H1 (cell line): ENCODE data around the gene GTF2F2. TPM values are rescaled to one million over a fixed set of nuclear protein-coding genes. Genes with fewer than 3 reads are reported as not detected.

Experiments used
- CTCF ChIA-PET: fragments of 300-600 bp; sonication (Branson Sonifier 250); formaldehyde crosslinking; loops from one replicate; lab custom pipeline; 2021; ENCODE audit not compliant: partially characterized antibody; lab: Charles Lee
- POLR2A ChIA-PET: fragments of 300-600 bp; sonication (Branson Sonifier 250); formaldehyde crosslinking; loops from one replicate; lab custom pipeline; 2021; ENCODE audit warnings: inconsistent platforms; ENCODE audit not compliant: partially characterized antibody; lab: Charles Lee
- DNase-seq, 2 experiments: peaks; one replicate each; pipeline versions ENCODE4 v3.0.0 to v3.0.0-alpha.2; 2010 to 2022; ENCODE audit warnings: low spot score in 2 of 2, low read depth in 1 of 2, mixed read lengths in 1 of 2
- FAIRE-seq: peaks from 2 replicates; lab custom pipeline; 2011; peaks lifted over from hg19 to GRCh38; lab: Jason Lieb, UNC
- H2AFZ ChIP-seq: 2 replicates; pipeline ENCODE4 v1.8.1; 2012; ENCODE audit warnings: low read length, inconsistent platforms
- H2AK5ac ChIP-seq: 2 replicates; pipeline ENCODE4 v1.6.1; 2013; ENCODE audit warnings: low read depth, low read length
- H2BK120ac ChIP-seq: replicated peaks from 2 replicates; pipeline ENCODE3; 2013; ENCODE audit warnings: low read depth, low read length, inconsistent platforms
- H2BK12ac ChIP-seq: 2 replicates; pipeline ENCODE4 v1.6.1; 2013; ENCODE audit warnings: low read depth, low read length
- H2BK15ac ChIP-seq: 2 replicates; pipeline ENCODE4 v1.6.1; 2013; ENCODE audit warnings: low read length
- H2BK20ac ChIP-seq: 2 replicates; pipeline ENCODE4 v1.6.1; 2013; ENCODE audit warnings: low read length
- H2BK5ac ChIP-seq: 2 replicates; pipeline ENCODE4 v1.6.1; 2013; ENCODE audit warnings: low read depth, low read length
- H3K14ac ChIP-seq: 2 replicates; pipeline ENCODE4 v1.6.1; 2013; ENCODE audit warnings: inconsistent platforms; ENCODE audit not compliant: insufficient read length
- H3K18ac ChIP-seq: 2 replicates; pipeline ENCODE4 v1.6.1; 2013; ENCODE audit warnings: low read length; ENCODE audit errors: extremely low read depth
- H3K23ac ChIP-seq: 2 replicates; pipeline ENCODE4 v1.6.1; 2013; ENCODE audit warnings: inconsistent platforms; ENCODE audit not compliant: insufficient read length
- H3K23me2 ChIP-seq: 2 replicates; pipeline ENCODE4 v1.6.1; 2013; ENCODE audit warnings: low read depth, low read length
- H3K27ac ChIP-seq: 2 replicates; pipeline ENCODE4 v1.6.1; 2011; ENCODE audit warnings: low read depth, low read length, inconsistent platforms
- H3K27me3 ChIP-seq, 4 experiments: replicated peaks in 1 of 4; 1 replicate in 1 of 4; 2 replicates in 3 of 4; pipeline versions ENCODE4 v1.6.1 to v1.8.1; 2011 to 2013; ENCODE audit warnings: low read length in 3 of 4, mild to moderate bottlenecking in 3 of 4, inconsistent platforms in 2 of 4, mixed read lengths in 2 of 4, moderate library complexity in 1 of 4; ENCODE audit not compliant: control insufficient read depth in 3 of 4, insufficient read depth in 3 of 4; ENCODE audit errors: extremely low read depth in 1 of 4
- H3K36me3 ChIP-seq, 4 experiments: 2 replicates each; pipeline versions ENCODE4 v1.6.1 to v1.8.1; 2011 to 2013; ENCODE audit warnings: mild to moderate bottlenecking in 4 of 4, low read length in 3 of 4, moderate library complexity in 2 of 4, control low read depth in 1 of 4, inconsistent platforms in 1 of 4; ENCODE audit not compliant: insufficient read depth in 4 of 4, control insufficient read depth in 2 of 4
- H3K4ac ChIP-seq: replicated peaks from 2 replicates; pipeline ENCODE3; 2013; ENCODE audit warnings: low read length, low read depth, mixed read lengths, inconsistent platforms; ENCODE audit not compliant: insufficient read length
- H3K4me1 ChIP-seq, 4 experiments: replicated peaks in 1 of 4; 1 replicate in 1 of 4; 2 replicates in 3 of 4; pipeline versions ENCODE4 v1.6.1 to v1.8.1; 2011 to 2013; ENCODE audit warnings: low read length in 3 of 4, inconsistent platforms in 2 of 4, mixed read lengths in 1 of 4; ENCODE audit not compliant: insufficient read depth in 4 of 4, control insufficient read depth in 3 of 4
- H3K4me2 ChIP-seq, 2 experiments: 2 replicates each; pipeline versions ENCODE4 v1.6.1 to v1.8.1; 2011 to 2013; ENCODE audit warnings: low read depth in 2 of 2, low read length in 2 of 2, control low read depth in 1 of 2, inconsistent platforms in 1 of 2, mild to moderate bottlenecking in 1 of 2; ENCODE audit not compliant: insufficient read depth in 1 of 2
- H3K4me3 ChIP-seq, 4 experiments: fragments of 200-600, 300-600 bp in 1 of 4; sonication (generic), shearing (Covaris generic), sonication (Bioruptor Twin) in 1 of 4; 2 replicates each; pipeline versions ENCODE4 v1.5.1 to v1.8.1; 2011 to 2016; ENCODE audit warnings: low read length in 4 of 4, low read depth in 3 of 4, control low read depth in 2 of 4, inconsistent platforms in 2 of 4, mild to moderate bottlenecking in 2 of 4, mixed read lengths in 1 of 4, moderate library complexity in 1 of 4; ENCODE audit not compliant: insufficient read depth in 2 of 4; ENCODE audit errors: extremely low read depth in 1 of 4
- H3K56ac ChIP-seq: replicated peaks from 2 replicates; pipeline ENCODE3; 2013; ENCODE audit warnings: low read depth, mild to moderate bottlenecking, mixed read lengths, low read length, inconsistent platforms; ENCODE audit not compliant: insufficient read length
- H3K79me1 ChIP-seq: 2 replicates; pipeline ENCODE4 v1.6.1; 2013; ENCODE audit warnings: low read depth, low read length, control low read depth
- H3K79me2 ChIP-seq, 2 experiments: 2 replicates each; pipeline versions ENCODE4 v1.6.1 to v1.8.1; 2012 to 2013; ENCODE audit warnings: low read length in 2 of 2, mild to moderate bottlenecking in 2 of 2, inconsistent platforms in 1 of 2; ENCODE audit not compliant: insufficient read depth in 2 of 2, control insufficient read depth in 1 of 2
- H3K9ac ChIP-seq, 4 experiments: replicated peaks in 1 of 4; 1 replicate in 1 of 4; 2 replicates in 3 of 4; pipeline versions ENCODE4 v1.6.1 to v1.8.1; 2011 to 2013; ENCODE audit warnings: low read depth in 3 of 4, low read length in 3 of 4, control low read depth in 2 of 4, mild to moderate bottlenecking in 2 of 4, moderate library complexity in 2 of 4, inconsistent platforms in 1 of 4; ENCODE audit errors: extremely low read depth in 1 of 4
- H3K9me3 ChIP-seq, 2 experiments: 2 replicates each; pipeline versions ENCODE4 v1.6.1 to v1.8.1; 2012 to 2013; ENCODE audit warnings: mild to moderate bottlenecking in 2 of 2, moderate library complexity in 2 of 2, control low read depth in 1 of 2, inconsistent platforms in 1 of 2, low read depth in 1 of 2, low read length in 1 of 2, mixed read lengths in 1 of 2; ENCODE audit not compliant: insufficient read depth in 2 of 2
- H4K20me1 ChIP-seq, 2 experiments: replicated peaks in 1 of 2; 2 replicates each; pipeline versions ENCODE3 to v1.8.1; 2011 to 2013; ENCODE audit warnings: inconsistent platforms in 2 of 2, low read length in 2 of 2, mild to moderate bottlenecking in 1 of 2; ENCODE audit not compliant: insufficient read depth in 2 of 2, control insufficient read depth in 1 of 2
- H4K5ac ChIP-seq: 2 replicates; pipeline ENCODE4 v1.6.1; 2013; ENCODE audit warnings: low read length, low read depth, mixed read lengths, inconsistent platforms; ENCODE audit not compliant: insufficient read length
- H4K8ac ChIP-seq: 2 replicates; pipeline ENCODE4 v1.8.0; 2013; ENCODE audit warnings: mild to moderate bottlenecking, moderate library complexity, low read length, inconsistent platforms; ENCODE audit not compliant: insufficient read depth; ENCODE audit errors: extremely low read depth
- H4K91ac ChIP-seq: replicated peaks from 2 replicates; pipeline ENCODE3; 2013; ENCODE audit warnings: low read length, mixed read lengths, inconsistent platforms; ENCODE audit not compliant: insufficient read length
- ATF2 ChIP-seq: IDR thresholded peaks from 2 replicates; pipeline ENCODE4 v1.6.1; 2012; ENCODE audit warnings: low read length, inconsistent platforms
- CBX8 ChIP-seq: fragments of 300-800, 300-1000 bp; sonication (generic); IDR thresholded peaks from 2 replicates; pipeline ENCODE4 v1.7.1; 2016; ENCODE audit warnings: low read depth, low read length, borderline replicate concordance
- HDAC2 ChIP-seq, 2 experiments: fragments of 300-600 bp in 1 of 2; sonication (generic) in 1 of 2; IDR thresholded peaks; 2 replicates each; pipeline ENCODE4 v1.6.1; 2011 to 2012; ENCODE audit warnings: low read depth in 2 of 2, low read length in 2 of 2, mild to moderate bottlenecking in 2 of 2, moderate library complexity in 2 of 2, borderline replicate concordance in 1 of 2, inconsistent platforms in 1 of 2
- HDAC6 ChIP-seq: IDR thresholded peaks from one replicate; pipeline ENCODE4 v1.7.1; 2012; ENCODE audit warnings: low read depth, mild to moderate bottlenecking, inconsistent platforms, low read length, moderate library complexity
- KDM1A ChIP-seq: fragments of 200-600, 300-600 bp; sonication (generic); IDR thresholded peaks from 2 replicates; pipeline ENCODE4 v1.7.1; 2016; ENCODE audit warnings: mild to moderate bottlenecking, low read length, borderline replicate concordance
- KDM5A ChIP-seq: fragments of 200-600 bp; IDR thresholded peaks from 2 replicates; pipeline ENCODE4 v1.7.1; 2012; ENCODE audit warnings: mild to moderate bottlenecking, low read length, inconsistent platforms, mixed read lengths
- RBBP5 ChIP-seq: IDR thresholded peaks from 2 replicates; pipeline ENCODE4 v1.7.1; 2012; ENCODE audit warnings: low read depth, mild to moderate bottlenecking, inconsistent platforms, low read length, moderate library complexity, borderline replicate concordance
- RXRA ChIP-seq: IDR thresholded peaks from 2 replicates; pipeline ENCODE4 v1.6.1; 2011; ENCODE audit warnings: low read depth, mild to moderate bottlenecking, low read length, moderate library complexity; ENCODE audit not compliant: insufficient read depth
- SP1 ChIP-seq: IDR thresholded peaks from 2 replicates; pipeline ENCODE4 v1.6.1; 2011; ENCODE audit warnings: low read depth, low read length
- TBP ChIP-seq: IDR thresholded peaks from 2 replicates; pipeline ENCODE4 v1.6.1; 2011; ENCODE audit warnings: low read depth, low read length, improper control_type of control experiment
- USF2 ChIP-seq: IDR thresholded peaks from 2 replicates; pipeline ENCODE4 v1.6.1; 2011; ENCODE audit warnings: low read length, improper control_type of control experiment
- WGBS, 2 experiments: shearing (Covaris generic) in 1 of 2; methylation state at CpG; one replicate each; pipeline versions ENCODE4 v1.1.6 to v1.1.7; 2013 to 2015; ENCODE audit warnings: low lambda C conversion rate in 2 of 2, mixed read lengths in 2 of 2, inconsistent platforms in 1 of 2, low coverage in 1 of 2, missing lambda C conversion rate in 1 of 2; ENCODE audit not compliant: insufficient replicate concordance in 2 of 2, insufficient coverage in 1 of 2, insufficient read length in 1 of 2; ENCODE audit errors: extremely low coverage in 1 of 2, missing lambda C conversion rate in 1 of 2; 5-methylcytosine and 5-hydroxymethylcytosine counted together
- polyA plus RNA-seq, 7 experiments: library from polyadenylated mRNA; depleted of rRNA in 3 of 7; stranded (reverse) in 5 of 7; unstranded in 2 of 7; fragments of >200 nt in 5 of 7; fragments of 200-250 nt in 2 of 7; gene quantifications; 1 replicate in 5 of 7; 2 replicates in 1 of 7; 4 replicates in 1 of 7; pipeline versions ENCODE4 v1.2.1 to v1.2.3, GENCODE V29; 2011 to 2013; ENCODE audit warnings: missing spikeins in 2 of 7, mixed read lengths in 2 of 7
- total RNA-seq: library from RNA; stranded (reverse); fragmentation: NEBNext Ultra II Directional; extraction: Animal tissue kit (Norgen Biotek cat#: 25700); gene quantifications from 2 replicates; pipeline ENCODE4 v1.2.1, GENCODE V29; 2021

GTF2F2 gene
- total and polyA plus RNA-seq, 2 of the 8 experiments (the other 6 are each of a cell fraction or from before 2014, with no cell fraction given): 10.8 to 31.1 TPM

- 0 out of 2 replicates have a peak, but pooled peaks cover 2% of the 10 kb centered on the region for H3K79me1 ChIP-seq
- H3K23me2 ChIP-seq: 0 out of 2 replicates have a peak, but pooled peaks cover 1% of the 10 kb centered on the region
- H4K8ac ChIP-seq: no peak overlapping the region
- H3K9me3 ChIP-seq: no peaks in the 10 kb centered on the region
- H3K14ac ChIP-seq: no peak overlapping the region
- no peak overlapping the region for H3K9ac ChIP-seq
- no peak overlapping the region for H2BK20ac ChIP-seq
- H3K4ac ChIP-seq: no peak overlapping the region
- H3K4me1 ChIP-seq: no peaks in the 10 kb centered on the region
- no peak overlapping the region for H3K4me3 ChIP-seq
- no peak overlapping the region for H2BK5ac ChIP-seq
- H2BK15ac ChIP-seq: no peak overlapping the region
- H4K91ac ChIP-seq: no peak overlapping the region
- H3K18ac ChIP-seq: no peak overlapping the region
- no peak overlapping the region for H3K4me2 ChIP-seq
- peaks cover 3 to 4% of the 10 kb centered on the region in 2 experiments for H4K20me1 ChIP-seq
- FAIRE-seq (no peak), DNase-seq (no peak)
- no peaks in the 10 kb centered on the region for H3K27me3 ChIP-seq
- no peaks in the 10 kb centered on the region; a peak in 1 of 8 replicates for H3K36me3 ChIP-seq
- H2BK120ac ChIP-seq: no peak overlapping the region
- H3K23ac ChIP-seq: no peak overlapping the region
- CTCF ChIA-PET: interaction anchor here (0.8 to 1.0 kb wide), 2 partner anchors 47 to 959 kb away, joined by 3 read pairs; no protein-coding TSS in a partner anchor
- no peak overlapping the region for H2BK12ac ChIP-seq
- no peaks in the 10 kb centered on the region for H3K79me2 ChIP-seq
- no peak overlapping the region for H4K5ac ChIP-seq
- no peak overlapping the region for H3K56ac ChIP-seq
- H3K27ac ChIP-seq: no peak overlapping the region
- H2AK5ac ChIP-seq: no peak overlapping the region
- POLR2A ChIA-PET: interaction anchor here (0.6 kb wide), 1 partner anchor 34 kb away, joined by 3 read pairs; no protein-coding TSS in a partner anchor
- H2AFZ ChIP-seq: no peak overlapping the region
- WGBS, 2 experiments: 78% methylated on average over 2 of the region's 2 CpGs; no CpG with 5 or more reads in 1 of the 2 experiments
- TF ChIP-seq RBBP5 (no peak), SP1 (no peak), RXRA (no peak), CBX8 (no peak), USF2 (no peak), KDM1A (no peak), HDAC2 (IDR thresholded peaks at IDR 0.05; ENCODE audit: borderline replicate concordance in 1 of 2, low read depth in 2 of 2, low read length in 2 of 2) (no peak), TBP (no peak), HDAC6 (no peak), ATF2 (no peak), KDM5A (no peak)
Observed at GRCh38 chr13:45168555-45168930, 48.2 kb downstream of the GTF2F2 start.
